Gastrocnemius medialis (tissue), 4 donors: ENCODE results near the gene PCYT2.

Experiments used
- POLR2A ChIP-seq, 2 donors: fragments of 450-650 bp; IDR thresholded peaks; one replicate each; pipeline ENCODE4 v1.6.1; 2017; ENCODE audit warnings: antibody characterized with exemption in 2 of 2, mild to moderate bottlenecking in 2 of 2, moderate library complexity in 2 of 2
- TF ChIP-seq, protein P1 (sequence below), 5 experiments: fragments of 450-650 bp in 3 of 5; fragments of 200-600 bp in 2 of 5; sonication (generic) in 2 of 5; IDR thresholded peaks in 4 of 5; conservative IDR thresholded peaks in 1 of 5; 1 replicate in 4 of 5; 2 replicates in 1 of 5; pipeline ENCODE4 v1.5.1; 2016 to 2019; ENCODE audit warnings: antibody characterized with exemption in 5 of 5, mild to moderate bottlenecking in 3 of 5, moderate library complexity in 3 of 5

DNA sequence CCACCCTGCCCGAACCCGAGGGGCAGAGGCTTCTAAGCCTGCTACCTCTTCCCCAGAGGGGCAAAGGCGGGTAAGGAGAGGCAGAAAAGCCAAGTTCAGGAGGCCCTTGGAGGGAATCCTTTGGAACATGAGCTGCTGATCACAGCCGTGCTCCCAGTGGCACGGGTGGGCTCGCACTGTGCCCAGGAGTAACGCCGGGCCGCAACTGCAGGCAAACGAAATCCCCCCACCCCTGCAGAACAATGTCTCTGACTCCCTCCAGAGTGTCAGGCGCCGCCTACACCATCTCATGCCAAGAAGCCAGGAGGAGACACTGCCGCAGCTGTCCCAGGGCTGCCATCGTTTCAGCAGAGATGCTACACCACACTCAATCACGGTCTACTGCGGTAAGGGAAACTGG is 59.8 kb downstream of the PCYT2 start:
- TF ChIP-seq, protein P1, sequence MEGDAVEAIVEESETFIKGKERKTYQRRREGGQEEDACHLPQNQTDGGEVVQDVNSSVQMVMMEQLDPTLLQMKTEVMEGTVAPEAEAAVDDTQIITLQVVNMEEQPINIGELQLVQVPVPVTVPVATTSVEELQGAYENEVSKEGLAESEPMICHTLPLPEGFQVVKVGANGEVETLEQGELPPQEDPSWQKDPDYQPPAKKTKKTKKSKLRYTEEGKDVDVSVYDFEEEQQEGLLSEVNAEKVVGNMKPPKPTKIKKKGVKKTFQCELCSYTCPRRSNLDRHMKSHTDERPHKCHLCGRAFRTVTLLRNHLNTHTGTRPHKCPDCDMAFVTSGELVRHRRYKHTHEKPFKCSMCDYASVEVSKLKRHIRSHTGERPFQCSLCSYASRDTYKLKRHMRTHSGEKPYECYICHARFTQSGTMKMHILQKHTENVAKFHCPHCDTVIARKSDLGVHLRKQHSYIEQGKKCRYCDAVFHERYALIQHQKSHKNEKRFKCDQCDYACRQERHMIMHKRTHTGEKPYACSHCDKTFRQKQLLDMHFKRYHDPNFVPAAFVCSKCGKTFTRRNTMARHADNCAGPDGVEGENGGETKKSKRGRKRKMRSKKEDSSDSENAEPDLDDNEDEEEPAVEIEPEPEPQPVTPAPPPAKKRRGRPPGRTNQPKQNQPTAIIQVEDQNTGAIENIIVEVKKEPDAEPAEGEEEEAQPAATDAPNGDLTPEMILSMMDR (IDR thresholded peaks at IDR 0.05 in 4 of 5, conservative IDR thresholded peaks at IDR 0.05 in 1 of 5), result no peak
- no peak for TF ChIP-seq POLR2A (IDR thresholded peaks at IDR 0.05)
